ENCODE data around the gene PARD3B.

Gene PARD3B

GRCh38 chr2:205352094-205352493 lies 806.8 kb downstream of the PARD3B start:
- no peaks in the 10 kb centered on the region for H3K4me1 Mint-ChIP-seq
- H3K27ac Mint-ChIP-seq: no peak overlapping the region
- no peak for TF ChIP-seq CTCF (IDR thresholded peaks at IDR 0.05; ENCODE audit: unreplicated experiment in 3 of 3)
- H3K4me3 Mint-ChIP-seq: no peak overlapping the region
- H3K27me3 Mint-ChIP-seq (ENCODE audit: low read depth): no peaks in the 10 kb centered on the region
- H3K9me3 Mint-ChIP-seq: no peaks in the 10 kb centered on the region
- no peaks in the 10 kb centered on the region for H3K36me3 Mint-ChIP-seq (ENCODE audit: low read depth)

GRCh38 chr2:205352593-205352992 lies 807.3 kb downstream of the PARD3B start:
- H3K4me1 Mint-ChIP-seq: no peaks in the 10 kb centered on the region

DNA sequence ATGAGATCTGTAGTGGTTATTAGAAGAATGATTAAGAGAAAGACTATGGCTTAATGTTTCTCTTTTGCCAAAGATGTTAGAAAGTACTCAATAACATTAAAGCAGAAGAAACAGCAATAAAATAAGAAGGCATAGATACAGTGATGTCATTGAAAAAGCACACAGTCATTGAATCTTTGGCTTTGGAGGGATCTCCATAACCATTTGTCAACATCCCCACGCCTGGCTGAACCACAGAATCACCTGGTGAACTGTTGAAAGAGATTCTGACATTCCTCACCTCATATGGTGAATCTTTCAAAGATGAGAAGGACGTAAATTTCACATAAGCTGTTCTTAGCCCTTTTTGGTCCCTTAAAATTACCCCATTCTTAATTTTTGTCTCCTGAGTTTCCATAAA lies 812.5 kb downstream of the PARD3B start:
- TF ChIP-seq CTCF (IDR thresholded peaks at IDR 0.05; ENCODE audit: unreplicated experiment in 3 of 3): no peak
- Mint-ChIP-seq H3K9me3 (no peaks in the 10 kb centered on the region), H3K4me3 (no peak overlapping the region), H3K27me3 (ENCODE audit: low read depth) (no peaks in the 10 kb centered on the region), H3K27ac (no peak overlapping the region), H3K36me3 (ENCODE audit: low read depth) (no peaks in the 10 kb centered on the region), H3K4me1 (peaks cover 26% of the 10 kb centered on the region)

More at GRCh38 chr2:205352593-205352992, 807.3 kb downstream of the PARD3B start:
- H3K9me3 Mint-ChIP-seq: no peaks in the 10 kb centered on the region
- TF ChIP-seq CTCF (IDR thresholded peaks at IDR 0.05; ENCODE audit: unreplicated experiment in 3 of 3): no peak
- H3K4me3 Mint-ChIP-seq: no peak overlapping the region
- no peaks in the 10 kb centered on the region for H3K27me3 Mint-ChIP-seq (ENCODE audit: low read depth)
- H3K36me3 Mint-ChIP-seq (ENCODE audit: low read depth): no peaks in the 10 kb centered on the region
- no peak overlapping the region for H3K27ac Mint-ChIP-seq

- Mint-ChIP-seq H3K9me3 (no peaks in the 10 kb centered on the region), H3K36me3 (ENCODE audit: low read depth) (no peaks in the 10 kb centered on the region), H3K4me1 (peaks cover 31% of the 10 kb centered on the region), H3K27ac (no peak overlapping the region), H3K27me3 (ENCODE audit: low read depth) (no peaks in the 10 kb centered on the region), H3K4me3 (no peak overlapping the region)
- no peak for TF ChIP-seq CTCF (IDR thresholded peaks at IDR 0.05; ENCODE audit: unreplicated experiment in 3 of 3)
These were observed 813.1 kb downstream of the PARD3B start for GRCh38 chr2:205358351-205358815.

DNA sequence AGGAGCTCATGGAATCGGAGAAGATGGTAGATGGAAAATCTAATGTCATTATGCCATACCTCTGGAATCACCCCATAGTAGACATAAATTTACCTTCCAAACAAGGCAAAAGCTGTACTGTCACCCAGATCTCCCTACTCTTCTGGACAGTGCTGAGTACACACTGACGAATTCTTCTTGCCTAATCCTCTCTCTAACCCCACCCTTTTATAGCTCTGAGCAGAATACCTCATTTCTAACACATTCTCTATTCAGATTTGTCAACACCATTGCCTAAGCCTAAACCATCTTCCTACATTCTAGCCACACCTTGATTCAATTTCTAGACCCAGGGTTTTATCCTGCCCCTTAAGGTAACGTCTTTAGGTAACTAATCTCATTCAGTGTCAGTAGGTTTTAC lies 816.0 kb downstream of the PARD3B start:
- Mint-ChIP-seq H3K4me1 (peaks cover 47% of the 10 kb centered on the region), H3K4me3 (no peak overlapping the region), H3K9me3 (no peaks in the 10 kb centered on the region), H3K27ac (no peak overlapping the region), H3K36me3 (ENCODE audit: low read depth) (no peaks in the 10 kb centered on the region), H3K27me3 (ENCODE audit: low read depth) (no peaks in the 10 kb centered on the region)
- TF ChIP-seq CTCF (IDR thresholded peaks at IDR 0.05; ENCODE audit: unreplicated experiment in 3 of 3): no peak

GRCh38 chr2:205361970-205362369 lies 816.7 kb downstream of the PARD3B start:
- Mint-ChIP-seq H3K4me3 (no peak overlapping the region), H3K27me3 (ENCODE audit: low read depth) (no peaks in the 10 kb centered on the region), H3K36me3 (ENCODE audit: low read depth) (no peaks in the 10 kb centered on the region), H3K9me3 (no peaks in the 10 kb centered on the region), H3K27ac (no peak overlapping the region), H3K4me1 (peaks cover 53% of the 10 kb centered on the region)
- TF ChIP-seq CTCF (IDR thresholded peaks at IDR 0.05; ENCODE audit: unreplicated experiment in 3 of 3): no peak

Measured in nephron (organoid).